Measurements from ENCODE around the gene TSPAN18.

DNA sequence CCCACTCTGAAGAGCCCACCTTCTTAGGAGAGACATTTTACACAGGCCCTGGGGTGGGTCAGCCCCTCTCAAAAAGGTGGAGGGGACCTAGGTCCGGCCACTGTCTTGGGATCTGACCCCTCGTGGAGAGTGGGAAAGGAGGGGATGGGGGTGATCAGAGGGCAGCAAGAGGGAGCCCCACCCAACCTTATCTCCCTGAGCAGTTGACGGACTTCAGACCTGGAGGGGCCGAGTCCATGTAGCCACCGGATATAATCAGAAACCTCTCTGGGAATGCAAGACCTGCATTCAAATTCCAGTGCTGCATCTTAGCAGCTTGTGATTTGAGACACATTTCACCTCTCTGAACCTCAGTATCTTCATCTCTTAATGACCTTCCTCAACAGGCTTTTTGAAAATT lies 179.9 kb downstream of the TSPAN18 start:
- TF ChIP-seq, protein P1, sequence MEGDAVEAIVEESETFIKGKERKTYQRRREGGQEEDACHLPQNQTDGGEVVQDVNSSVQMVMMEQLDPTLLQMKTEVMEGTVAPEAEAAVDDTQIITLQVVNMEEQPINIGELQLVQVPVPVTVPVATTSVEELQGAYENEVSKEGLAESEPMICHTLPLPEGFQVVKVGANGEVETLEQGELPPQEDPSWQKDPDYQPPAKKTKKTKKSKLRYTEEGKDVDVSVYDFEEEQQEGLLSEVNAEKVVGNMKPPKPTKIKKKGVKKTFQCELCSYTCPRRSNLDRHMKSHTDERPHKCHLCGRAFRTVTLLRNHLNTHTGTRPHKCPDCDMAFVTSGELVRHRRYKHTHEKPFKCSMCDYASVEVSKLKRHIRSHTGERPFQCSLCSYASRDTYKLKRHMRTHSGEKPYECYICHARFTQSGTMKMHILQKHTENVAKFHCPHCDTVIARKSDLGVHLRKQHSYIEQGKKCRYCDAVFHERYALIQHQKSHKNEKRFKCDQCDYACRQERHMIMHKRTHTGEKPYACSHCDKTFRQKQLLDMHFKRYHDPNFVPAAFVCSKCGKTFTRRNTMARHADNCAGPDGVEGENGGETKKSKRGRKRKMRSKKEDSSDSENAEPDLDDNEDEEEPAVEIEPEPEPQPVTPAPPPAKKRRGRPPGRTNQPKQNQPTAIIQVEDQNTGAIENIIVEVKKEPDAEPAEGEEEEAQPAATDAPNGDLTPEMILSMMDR (IDR thresholded peaks at IDR 0.05; ENCODE audit: insufficient read depth, low read depth, low read length), result no peak
- no peak for TF ChIP-seq EZH2 (IDR thresholded peaks at IDR 0.05; ENCODE audit: insufficient read depth, low read length)
